Retinal pigment epithelial cell (primary cell): ENCODE results near the gene PVRIG.
"Not testable (repeated sequence)": the region's sequence is repeated elsewhere in the genome, so short reads cannot be mapped to it uniquely, and the experiment has no call there.

Source experiments
- DNase-seq: peaks from one replicate; pipeline ENCODE4 v3.0.0-alpha.2; 2010; ENCODE audit warnings: low read depth
- H3K4me3 ChIP-seq: 2 replicates; pipeline ENCODE4 v1.5.1; 2011; ENCODE audit warnings: mild to moderate bottlenecking, low read length, control low read depth, moderate library complexity
- TF ChIP-seq, protein P1 (sequence below): conservative IDR thresholded peaks from 2 replicates; pipeline ENCODE4 v1.5.1; 2011; ENCODE audit warnings: low read depth, low read length, control low read depth, inconsistent platforms

Gene PVRIG

DNA sequence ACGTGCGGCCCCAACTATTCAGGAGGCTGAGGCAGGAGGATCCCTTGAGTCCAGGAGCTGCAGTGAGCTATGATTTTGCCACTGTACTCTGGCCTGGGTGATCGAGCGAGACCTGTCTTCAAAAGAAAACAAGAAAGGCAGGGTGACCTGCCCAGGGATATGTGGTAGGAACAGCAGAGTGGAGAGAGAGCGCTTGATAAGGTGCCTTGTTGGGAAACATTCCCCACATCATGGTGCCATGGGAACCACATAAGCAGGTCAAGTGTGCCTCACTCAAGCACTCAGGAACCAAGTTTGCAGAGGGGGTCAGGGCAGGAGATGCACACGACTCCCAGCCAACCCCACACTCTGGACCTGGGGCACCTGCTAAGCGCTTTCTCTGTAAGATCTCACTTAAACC, 37.3 kb downstream of the PVRIG start:
- TF ChIP-seq, protein P1, sequence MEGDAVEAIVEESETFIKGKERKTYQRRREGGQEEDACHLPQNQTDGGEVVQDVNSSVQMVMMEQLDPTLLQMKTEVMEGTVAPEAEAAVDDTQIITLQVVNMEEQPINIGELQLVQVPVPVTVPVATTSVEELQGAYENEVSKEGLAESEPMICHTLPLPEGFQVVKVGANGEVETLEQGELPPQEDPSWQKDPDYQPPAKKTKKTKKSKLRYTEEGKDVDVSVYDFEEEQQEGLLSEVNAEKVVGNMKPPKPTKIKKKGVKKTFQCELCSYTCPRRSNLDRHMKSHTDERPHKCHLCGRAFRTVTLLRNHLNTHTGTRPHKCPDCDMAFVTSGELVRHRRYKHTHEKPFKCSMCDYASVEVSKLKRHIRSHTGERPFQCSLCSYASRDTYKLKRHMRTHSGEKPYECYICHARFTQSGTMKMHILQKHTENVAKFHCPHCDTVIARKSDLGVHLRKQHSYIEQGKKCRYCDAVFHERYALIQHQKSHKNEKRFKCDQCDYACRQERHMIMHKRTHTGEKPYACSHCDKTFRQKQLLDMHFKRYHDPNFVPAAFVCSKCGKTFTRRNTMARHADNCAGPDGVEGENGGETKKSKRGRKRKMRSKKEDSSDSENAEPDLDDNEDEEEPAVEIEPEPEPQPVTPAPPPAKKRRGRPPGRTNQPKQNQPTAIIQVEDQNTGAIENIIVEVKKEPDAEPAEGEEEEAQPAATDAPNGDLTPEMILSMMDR: no peak
- DNase-seq: no peak

DNA sequence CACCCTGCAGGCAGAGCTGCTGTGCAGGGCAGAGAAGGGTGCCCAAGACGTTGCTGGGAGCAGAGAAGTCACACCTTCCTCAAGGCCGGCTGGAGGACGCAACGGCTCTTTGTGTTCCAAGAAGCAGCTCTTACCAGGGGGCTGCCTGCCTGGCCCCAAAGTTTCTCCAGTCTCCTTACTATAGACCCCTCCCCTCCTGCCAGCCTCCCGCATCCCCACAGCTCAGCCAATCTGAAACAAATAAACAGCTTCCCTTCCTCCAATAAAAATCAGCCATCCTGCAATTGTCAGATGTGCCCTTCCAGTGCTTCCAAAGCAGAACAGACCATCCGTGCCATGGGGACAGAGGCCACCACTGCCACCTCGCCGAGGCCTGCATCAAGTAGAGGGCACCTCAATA, 40.2 kb downstream of the PVRIG start:
- not testable (repeated sequence) for DNase-seq

More for the DNA sequence above, 37.3 kb downstream of the PVRIG start:
- H3K4me3 ChIP-seq: no peak overlapping the region

DNA sequence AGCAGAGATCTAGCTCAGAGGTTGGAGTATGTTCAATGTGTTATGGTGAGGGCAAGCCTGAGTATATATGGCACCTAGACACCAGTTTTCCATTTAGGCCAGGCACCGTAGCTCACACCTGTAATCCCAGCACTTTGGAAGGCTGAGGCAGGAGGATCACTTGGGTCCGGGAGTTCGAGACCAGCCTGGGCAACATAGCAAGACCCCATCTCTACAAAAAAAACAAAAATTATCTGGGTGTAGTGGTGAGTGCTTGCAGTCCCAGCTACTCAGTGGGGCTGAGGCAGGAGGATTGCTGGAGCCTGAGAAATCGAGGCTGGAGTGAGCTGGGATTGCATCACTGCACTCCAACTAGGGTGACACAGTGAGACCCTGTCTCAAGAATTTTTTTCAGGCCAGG, 43.1 kb downstream of the PVRIG start:
- H3K4me3 ChIP-seq, DNase-seq: not testable (repeated sequence)

More for the DNA sequence above, 40.2 kb downstream of the PVRIG start:
- H3K4me3 ChIP-seq: not testable (repeated sequence)

DNA sequence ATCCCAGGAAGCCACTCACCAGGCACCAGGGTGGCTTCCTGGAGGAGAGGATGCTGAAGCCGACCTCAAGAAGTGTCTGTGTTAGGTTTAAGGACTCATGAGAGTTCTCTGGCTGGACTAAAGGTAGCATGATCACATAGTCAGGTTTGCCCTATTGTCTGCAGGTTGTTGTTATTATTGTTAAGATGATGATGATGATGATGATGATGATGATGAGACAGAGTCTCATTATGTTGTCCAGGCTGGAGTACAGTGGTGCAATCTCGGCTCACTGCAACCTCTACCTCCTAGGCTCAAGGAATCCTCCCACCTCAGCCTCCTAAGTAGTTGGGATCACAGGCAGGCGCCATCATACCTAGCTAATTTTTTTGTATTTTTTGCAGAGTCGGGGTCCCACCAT, 44.5 kb downstream of the PVRIG start:
- DNase-seq, H3K4me3 ChIP-seq: not testable (repeated sequence)

DNA sequence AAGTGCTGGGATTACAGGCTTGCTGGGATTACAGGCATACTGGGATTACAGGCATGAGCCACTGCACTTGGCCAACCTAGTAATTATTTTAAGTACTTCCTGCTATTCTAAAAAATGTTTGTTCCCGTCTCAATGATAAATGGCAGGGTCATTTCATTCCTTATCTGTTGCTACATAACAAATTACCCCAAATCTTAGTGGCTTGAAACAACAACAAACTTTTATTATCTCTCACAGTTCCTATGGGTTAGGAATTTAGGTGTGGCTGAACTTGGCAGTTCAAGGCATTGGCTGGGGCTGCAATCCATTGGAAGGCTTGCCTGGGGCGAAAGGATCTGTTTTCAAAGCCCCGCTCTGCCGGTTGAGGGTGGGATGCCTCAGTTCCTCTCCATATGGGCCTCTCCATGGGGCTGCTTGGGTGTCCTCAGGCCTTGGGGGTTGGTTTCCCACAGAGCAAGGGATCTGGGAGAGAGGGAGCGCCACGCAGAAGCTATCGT, 45.0 kb downstream of the PVRIG start:
- H3K4me3 ChIP-seq, DNase-seq: not testable (repeated sequence)

DNA sequence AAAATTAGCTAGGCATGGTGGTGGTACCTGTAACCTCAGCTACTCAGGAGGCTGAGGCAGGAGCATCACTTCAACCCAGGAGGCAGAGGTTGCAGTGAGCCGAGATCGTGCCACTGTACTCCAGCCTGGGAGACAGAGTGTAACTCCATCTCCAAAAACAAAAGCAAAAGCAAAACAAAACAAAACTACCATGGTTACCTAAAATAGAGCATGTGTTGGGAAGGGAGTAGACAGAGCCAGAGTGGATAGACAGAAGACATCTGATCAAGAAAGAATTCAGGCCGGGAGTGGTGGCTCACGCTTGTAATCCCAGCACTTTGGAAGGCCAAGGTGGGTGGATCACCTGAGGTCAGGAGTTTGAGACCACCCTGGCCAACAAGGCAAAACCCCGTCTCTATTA, 46.1 kb downstream of the PVRIG start:
- not testable (repeated sequence) for DNase-seq, H3K4me3 ChIP-seq

DNA sequence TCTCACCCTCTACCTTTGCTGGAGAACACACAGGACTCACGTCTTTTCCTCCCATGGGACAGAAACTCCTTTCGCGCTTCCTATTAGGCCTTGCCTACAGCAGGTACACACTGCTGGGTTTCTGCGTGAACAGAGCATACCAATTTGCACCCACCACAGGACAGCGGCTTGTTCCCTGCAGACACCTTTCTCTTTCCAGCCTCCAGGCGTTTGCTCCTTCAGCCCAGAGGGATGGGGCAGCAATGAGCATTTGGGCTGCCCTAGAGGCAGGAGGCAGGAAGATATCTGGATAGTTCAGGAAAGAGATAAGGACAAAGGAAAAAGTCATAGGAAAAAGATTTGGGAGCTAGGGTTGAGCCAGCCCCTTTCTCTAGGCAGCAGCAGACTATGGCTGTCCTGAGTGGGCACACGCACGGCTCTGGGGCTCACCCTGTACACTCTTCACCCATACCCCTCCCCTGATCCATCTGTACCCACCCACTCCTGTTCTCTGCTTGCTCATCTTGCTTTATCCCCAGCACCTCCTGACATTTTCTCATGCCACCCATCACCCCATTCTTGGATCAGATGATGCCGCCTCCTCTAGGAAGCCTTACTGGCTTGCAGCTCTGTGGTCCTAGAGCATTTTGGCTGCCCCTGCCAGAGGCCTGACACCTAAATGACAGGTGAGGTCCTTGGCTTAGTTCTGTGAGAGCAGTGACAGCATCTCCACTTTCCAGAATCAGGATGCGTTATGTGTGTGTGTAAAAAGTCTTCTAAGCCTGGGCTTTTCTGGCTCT, 47.0 kb downstream of the PVRIG start:
- DNase-seq: no peak
- TF ChIP-seq, protein P1: no peak
- no peak overlapping the region for H3K4me3 ChIP-seq

DNA sequence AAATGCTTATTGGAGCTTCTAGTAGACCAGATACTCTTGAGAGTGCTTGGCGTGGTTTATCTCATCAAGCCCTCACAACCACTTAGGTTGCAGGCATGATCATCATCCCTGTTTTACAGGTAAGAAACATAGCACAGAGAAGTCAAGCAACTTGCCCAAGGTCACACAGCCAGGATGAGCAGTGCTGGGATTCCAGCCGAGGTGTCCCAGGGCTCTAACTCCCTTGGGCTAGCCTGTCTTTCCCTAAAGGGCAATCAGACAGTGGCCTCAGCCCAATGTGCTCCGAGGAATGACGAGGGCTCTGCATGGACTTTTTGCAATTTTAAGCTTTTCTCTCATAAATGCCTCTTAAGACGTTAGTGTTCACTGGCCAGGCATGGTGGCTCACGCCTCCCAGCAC, 47.9 kb downstream of the PVRIG start:
- H3K4me3 ChIP-seq: no peak overlapping the region
- no peak for DNase-seq

DNA sequence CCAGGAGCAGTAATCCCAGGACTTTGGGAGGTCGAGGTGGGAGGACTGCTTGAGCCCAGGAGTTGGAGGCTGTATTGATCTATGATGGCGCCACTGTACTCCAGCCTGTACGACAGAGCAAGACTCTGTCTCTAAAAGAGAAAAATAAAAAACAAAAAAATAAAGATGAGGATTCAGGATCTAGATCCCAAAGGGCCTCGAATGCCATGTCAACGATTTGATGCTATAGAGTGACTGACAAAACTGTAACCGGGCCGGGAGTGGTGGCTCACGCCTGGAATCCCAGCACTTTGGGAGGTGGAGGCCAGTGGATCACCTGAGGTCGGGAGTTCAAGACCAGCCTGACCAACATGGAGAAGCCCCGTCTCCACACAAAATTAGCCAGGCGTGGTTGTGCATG, 49.1 kb downstream of the PVRIG start:
- not testable (repeated sequence) for DNase-seq, H3K4me3 ChIP-seq

More for the DNA sequence above, 47.9 kb downstream of the PVRIG start:
- TF ChIP-seq, protein P1: no peak

DNA sequence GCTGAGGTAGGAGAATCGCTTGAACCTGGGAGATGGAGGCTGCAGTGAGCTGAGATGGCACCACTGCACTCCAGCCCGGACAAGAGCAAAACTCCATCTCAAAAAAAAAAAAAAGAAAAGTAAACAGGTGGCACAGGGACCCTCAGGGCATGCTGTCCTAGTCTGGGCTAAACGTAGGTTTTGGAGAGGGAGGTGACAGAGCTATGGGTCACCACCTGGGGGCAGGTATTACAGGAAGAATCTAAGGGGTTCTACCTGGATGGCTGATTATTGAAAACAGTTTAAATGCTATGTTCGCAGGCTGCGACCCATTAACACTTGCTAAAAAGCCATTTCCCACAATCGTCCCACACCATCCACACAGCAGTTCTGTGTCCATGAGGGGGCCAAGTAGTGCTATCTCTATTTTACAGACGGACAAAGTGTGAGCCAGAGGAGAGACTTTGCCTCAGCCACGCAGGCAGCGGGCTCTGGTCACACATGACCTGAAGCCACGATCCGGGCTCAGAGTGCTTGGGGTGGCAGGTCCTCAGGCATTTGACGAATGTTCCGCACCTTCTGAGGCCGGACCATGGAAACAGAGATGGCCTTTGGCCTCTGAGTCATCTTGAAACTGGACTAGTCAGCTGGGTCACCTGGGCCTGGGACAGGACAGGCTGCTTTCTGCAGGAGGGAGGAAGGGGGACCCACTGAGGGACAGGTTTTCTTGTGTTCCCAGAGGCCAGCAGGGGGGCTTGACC, 49.7 kb downstream of the PVRIG start:
- H3K4me3 ChIP-seq, DNase-seq: not testable (repeated sequence)
- TF ChIP-seq, protein P1: peak; percentile 2

DNA sequence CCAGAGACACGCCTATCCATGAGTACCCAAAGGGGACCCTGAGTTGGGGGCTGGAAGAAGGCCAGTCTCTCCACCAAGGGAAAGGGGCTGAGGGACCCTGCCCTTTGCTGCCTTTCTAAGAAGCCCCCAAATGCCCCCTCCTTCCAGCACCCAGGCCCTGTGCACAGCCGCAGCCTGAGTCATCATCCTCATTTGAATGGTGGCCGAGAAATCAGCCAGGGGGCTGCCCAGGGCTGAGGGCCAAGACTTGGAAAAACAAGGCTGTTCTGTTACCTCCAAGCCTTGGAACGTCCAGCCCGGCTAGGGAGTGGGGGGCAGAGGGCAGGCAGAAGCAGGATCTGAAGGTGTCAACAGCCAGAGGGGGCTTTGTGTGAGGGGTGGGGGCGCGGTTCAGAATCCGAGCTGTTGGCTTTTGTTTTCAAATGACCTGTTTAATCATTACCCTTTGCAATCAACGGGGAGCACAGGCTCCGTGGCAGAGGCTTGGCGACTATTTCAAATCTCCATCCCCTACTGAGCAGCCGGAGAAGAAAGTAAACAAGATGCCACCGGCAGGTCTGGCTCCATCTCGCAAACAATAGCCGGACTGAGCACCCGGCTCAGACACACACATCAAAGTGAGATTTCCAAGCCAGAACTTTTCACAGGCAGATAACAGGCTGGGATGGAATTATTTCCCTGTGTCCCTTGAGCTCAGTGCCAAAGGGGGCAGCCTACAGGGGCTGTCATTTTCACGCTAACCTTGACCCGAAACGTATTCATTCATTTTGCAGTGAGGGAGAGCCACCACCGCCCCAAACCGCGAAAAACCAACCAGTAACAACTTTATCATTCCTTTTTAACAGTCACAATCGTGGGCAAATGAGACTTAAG, 50.5 kb downstream of the PVRIG start:
- H3K4me3 ChIP-seq: peak overlapping the region; percentile 41
- not testable (repeated sequence) for DNase-seq
